Parathyroid adenoma (tissue), 2 donors: ENCODE measurements around the gene SDSL.

Experiments
- H2AFZ ChIP-seq: fragments of 300-600 bp; sonication (generic); one replicate; pipeline ENCODE4 v1.7.0; 2017; ENCODE audit warnings: antibody characterized with exemption, mild to moderate bottlenecking
- H3K27ac ChIP-seq: fragments of 300-600 bp; sonication (generic); one replicate; pipeline ENCODE4 v1.7.0; 2017
- H3K27me3 ChIP-seq: fragments of 300-600 bp; sonication (generic); one replicate; pipeline ENCODE4 v1.7.0; 2017; ENCODE audit warnings: low read length; ENCODE audit not compliant: control insufficient read depth, insufficient read depth
- H3K36me3 ChIP-seq: fragments of 300-600 bp; sonication (generic); one replicate; pipeline ENCODE4 v1.7.0; 2017; ENCODE audit warnings: low read length; ENCODE audit not compliant: control insufficient read depth, insufficient read depth
- H3K4me1 ChIP-seq: fragments of 300-600 bp; sonication (generic); one replicate; pipeline ENCODE4 v1.7.0; 2017; ENCODE audit warnings: control low read depth
- H3K4me2 ChIP-seq: fragments of 300-600 bp; sonication (generic); one replicate; pipeline ENCODE4 v1.7.0; 2017; ENCODE audit warnings: low read length
- H3K4me3 ChIP-seq: fragments of 300-600 bp; sonication (generic); one replicate; pipeline ENCODE4 v1.7.0; 2017; ENCODE audit warnings: low read depth, low read length
- H3K79me2 ChIP-seq: fragments of 300-600 bp; sonication (generic); one replicate; pipeline ENCODE4 v1.7.0; 2017; ENCODE audit warnings: control low read depth
- H3K9ac ChIP-seq: fragments of 300-600 bp; sonication (generic); one replicate; pipeline ENCODE4 v1.7.0; 2017; ENCODE audit warnings: mild to moderate bottlenecking
- H3K9me3 ChIP-seq: fragments of 300-600 bp; sonication (generic); one replicate; pipeline ENCODE4 v1.7.0; 2017; ENCODE audit warnings: low read length; ENCODE audit not compliant: control insufficient read depth
- TF ChIP-seq, protein P1 (sequence below): fragments of 300-600 bp; sonication (generic); IDR thresholded peaks from one replicate; pipeline ENCODE4 v1.7.0; 2017; ENCODE audit warnings: antibody characterized with exemption, mild to moderate bottlenecking
- donor health status: primary hyperparathyroidism.

The SDSL gene

DNA sequence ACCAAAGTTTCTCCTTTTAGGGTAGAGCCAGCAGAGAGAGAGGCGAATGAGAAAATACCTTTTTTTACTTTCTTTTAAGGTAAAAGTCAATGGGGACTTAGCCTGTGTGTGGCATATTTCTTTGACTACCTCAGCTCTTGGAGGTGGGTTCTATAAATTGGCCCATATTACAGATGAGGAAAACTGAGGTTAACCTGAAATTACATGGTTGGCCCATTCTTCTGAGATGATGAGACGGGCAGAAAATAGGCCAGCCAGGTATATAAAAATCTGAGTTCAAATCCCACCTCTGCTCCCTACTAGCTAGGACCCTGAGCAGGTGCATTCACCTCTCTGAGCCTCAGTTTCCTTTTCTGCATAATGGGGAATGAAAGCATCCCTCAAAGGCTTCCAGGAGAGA lies 27.1 kb downstream of the SDSL start:
- TF ChIP-seq, protein P1, sequence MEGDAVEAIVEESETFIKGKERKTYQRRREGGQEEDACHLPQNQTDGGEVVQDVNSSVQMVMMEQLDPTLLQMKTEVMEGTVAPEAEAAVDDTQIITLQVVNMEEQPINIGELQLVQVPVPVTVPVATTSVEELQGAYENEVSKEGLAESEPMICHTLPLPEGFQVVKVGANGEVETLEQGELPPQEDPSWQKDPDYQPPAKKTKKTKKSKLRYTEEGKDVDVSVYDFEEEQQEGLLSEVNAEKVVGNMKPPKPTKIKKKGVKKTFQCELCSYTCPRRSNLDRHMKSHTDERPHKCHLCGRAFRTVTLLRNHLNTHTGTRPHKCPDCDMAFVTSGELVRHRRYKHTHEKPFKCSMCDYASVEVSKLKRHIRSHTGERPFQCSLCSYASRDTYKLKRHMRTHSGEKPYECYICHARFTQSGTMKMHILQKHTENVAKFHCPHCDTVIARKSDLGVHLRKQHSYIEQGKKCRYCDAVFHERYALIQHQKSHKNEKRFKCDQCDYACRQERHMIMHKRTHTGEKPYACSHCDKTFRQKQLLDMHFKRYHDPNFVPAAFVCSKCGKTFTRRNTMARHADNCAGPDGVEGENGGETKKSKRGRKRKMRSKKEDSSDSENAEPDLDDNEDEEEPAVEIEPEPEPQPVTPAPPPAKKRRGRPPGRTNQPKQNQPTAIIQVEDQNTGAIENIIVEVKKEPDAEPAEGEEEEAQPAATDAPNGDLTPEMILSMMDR: no peak
- Histone ChIP-seq H3K9me3 (no peaks in the 10 kb centered on the region), H3K4me1 (no peaks in the 10 kb centered on the region), H3K4me3 (no peak overlapping the region), H3K4me2 (no peak overlapping the region), H3K36me3 (no peaks in the 10 kb centered on the region), H3K27me3 (no peaks in the 10 kb centered on the region), H3K27ac (no peak overlapping the region), H3K79me2 (no peaks in the 10 kb centered on the region), H3K9ac (no peak overlapping the region), H2AFZ (no peak overlapping the region)

DNA sequence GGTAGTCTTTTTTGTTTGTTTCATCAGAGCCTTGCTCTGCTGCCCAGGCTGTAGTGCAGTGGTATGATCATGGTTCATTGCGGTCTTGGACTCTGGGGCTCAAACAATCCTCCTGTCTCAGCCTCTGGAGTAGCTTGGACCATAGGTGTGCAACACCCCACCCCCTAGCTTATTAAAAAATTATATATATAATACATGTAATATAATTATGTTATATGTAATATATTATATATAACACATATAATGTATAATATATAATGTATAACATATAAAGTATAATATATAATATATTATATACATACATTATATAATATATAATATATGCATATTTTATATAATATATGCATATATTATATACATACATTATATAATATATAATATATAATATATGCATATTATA lies 27.7 kb downstream of the SDSL start:
- Histone ChIP-seq H3K9ac (no peak overlapping the region), H3K9me3 (no peaks in the 10 kb centered on the region), H3K4me3 (no peak overlapping the region), H3K4me2 (no peak overlapping the region), H3K27me3 (no peaks in the 10 kb centered on the region), H2AFZ (no peak overlapping the region), H3K27ac (no peak overlapping the region), H3K36me3 (no peaks in the 10 kb centered on the region), H3K4me1 (no peaks in the 10 kb centered on the region), H3K79me2 (no peaks in the 10 kb centered on the region)
- TF ChIP-seq, protein P1: no peak

DNA sequence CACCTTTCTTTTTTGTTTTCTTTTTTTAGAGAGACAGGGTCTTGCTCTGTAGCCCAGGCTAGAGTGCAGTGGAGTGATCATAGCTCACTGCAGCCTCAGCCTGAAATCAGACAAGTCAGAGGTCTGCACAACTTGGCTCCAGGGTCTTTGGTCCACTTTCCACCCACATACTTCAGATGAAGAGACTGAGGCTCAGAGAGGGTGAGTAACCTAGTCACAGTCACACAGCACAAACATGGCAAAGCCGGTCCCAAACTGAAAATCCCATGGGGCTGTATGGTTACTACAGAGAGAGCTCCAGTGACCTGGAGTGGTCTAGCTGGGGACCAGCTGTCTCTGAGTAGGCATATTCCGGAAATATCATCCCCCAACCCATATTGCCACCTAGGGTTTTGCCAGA lies 30.3 kb downstream of the SDSL start:
- Histone ChIP-seq H3K79me2 (no peaks in the 10 kb centered on the region), H3K4me3 (no peak overlapping the region), H2AFZ (no peak overlapping the region), H3K27ac (no peak overlapping the region), H3K9ac (no peak overlapping the region), H3K36me3 (no peaks in the 10 kb centered on the region), H3K27me3 (no peaks in the 10 kb centered on the region), H3K9me3 (no peaks in the 10 kb centered on the region), H3K4me1 (no peaks in the 10 kb centered on the region), H3K4me2 (no peak overlapping the region)
- TF ChIP-seq, protein P1: no peak

DNA sequence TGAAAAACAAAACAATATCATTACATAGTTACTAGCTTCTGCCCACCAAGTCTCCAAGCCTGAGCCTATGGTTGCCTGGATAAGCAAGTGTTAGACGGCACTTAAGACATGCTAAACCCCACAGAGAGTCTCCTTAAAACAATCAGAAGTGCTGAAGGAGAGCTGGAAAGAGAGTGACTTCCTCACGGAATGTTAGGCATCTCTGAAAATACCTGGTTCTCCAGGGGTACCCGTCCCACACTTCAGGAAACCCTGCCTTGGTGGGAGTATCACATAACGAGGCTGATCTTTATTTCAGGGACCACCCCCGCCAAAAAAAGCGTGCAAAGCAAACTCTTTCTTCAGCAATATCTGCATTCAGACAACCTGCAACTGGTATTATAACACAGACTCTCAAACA lies 31.1 kb downstream of the SDSL start:
- Histone ChIP-seq H3K36me3 (no peaks in the 10 kb centered on the region), H3K27me3 (no peaks in the 10 kb centered on the region), H3K9ac (no peak overlapping the region), H3K9me3 (no peaks in the 10 kb centered on the region), H3K4me1 (no peaks in the 10 kb centered on the region), H3K27ac (no peak overlapping the region), H3K79me2 (no peaks in the 10 kb centered on the region), H3K4me2 (no peak overlapping the region), H3K4me3 (no peak overlapping the region), H2AFZ (no peak overlapping the region)
- TF ChIP-seq, protein P1: no peak

DNA sequence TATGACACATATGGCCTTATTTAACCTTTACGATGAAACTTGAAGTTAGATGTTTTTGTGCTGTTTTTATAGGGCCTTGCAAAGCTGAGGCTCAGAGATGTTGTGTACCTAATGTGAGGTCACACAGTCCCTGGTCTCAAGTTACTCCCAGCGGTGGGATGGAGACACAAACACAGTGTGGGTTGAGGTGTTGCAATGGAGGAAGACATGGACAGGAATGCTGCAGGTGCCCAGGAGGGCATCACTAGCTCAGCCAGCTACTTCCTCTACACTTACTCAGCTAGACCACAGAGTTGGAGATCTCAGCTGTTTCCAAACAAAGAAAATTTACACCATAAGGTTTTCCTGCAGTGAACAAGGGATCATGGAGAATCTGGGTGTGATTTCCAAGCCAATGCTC lies 34.0 kb downstream of the SDSL start:
- TF ChIP-seq, protein P1: no peak
- Histone ChIP-seq H3K9me3 (no peaks in the 10 kb centered on the region), H3K4me1 (no peaks in the 10 kb centered on the region), H2AFZ (no peak overlapping the region), H3K27me3 (no peaks in the 10 kb centered on the region), H3K36me3 (no peaks in the 10 kb centered on the region), H3K27ac (no peak overlapping the region), H3K79me2 (no peaks in the 10 kb centered on the region), H3K4me3 (no peak overlapping the region), H3K4me2 (no peak overlapping the region), H3K9ac (no peak overlapping the region)
